NK-92 (cell line): ENCODE measurements around the gene CTAGE15.
"Not testable (repeated sequence)": the region's sequence is repeated elsewhere in the genome, so short reads cannot be mapped to it uniquely, and the experiment has no call there.

Experiments used
- DNase-seq: peaks from one replicate; lab custom pipeline; 2025; ENCODE audit not compliant: unreplicated experiment; lab: John Stamatoyannopoulos, UW

Gene CTAGE15, protein sequence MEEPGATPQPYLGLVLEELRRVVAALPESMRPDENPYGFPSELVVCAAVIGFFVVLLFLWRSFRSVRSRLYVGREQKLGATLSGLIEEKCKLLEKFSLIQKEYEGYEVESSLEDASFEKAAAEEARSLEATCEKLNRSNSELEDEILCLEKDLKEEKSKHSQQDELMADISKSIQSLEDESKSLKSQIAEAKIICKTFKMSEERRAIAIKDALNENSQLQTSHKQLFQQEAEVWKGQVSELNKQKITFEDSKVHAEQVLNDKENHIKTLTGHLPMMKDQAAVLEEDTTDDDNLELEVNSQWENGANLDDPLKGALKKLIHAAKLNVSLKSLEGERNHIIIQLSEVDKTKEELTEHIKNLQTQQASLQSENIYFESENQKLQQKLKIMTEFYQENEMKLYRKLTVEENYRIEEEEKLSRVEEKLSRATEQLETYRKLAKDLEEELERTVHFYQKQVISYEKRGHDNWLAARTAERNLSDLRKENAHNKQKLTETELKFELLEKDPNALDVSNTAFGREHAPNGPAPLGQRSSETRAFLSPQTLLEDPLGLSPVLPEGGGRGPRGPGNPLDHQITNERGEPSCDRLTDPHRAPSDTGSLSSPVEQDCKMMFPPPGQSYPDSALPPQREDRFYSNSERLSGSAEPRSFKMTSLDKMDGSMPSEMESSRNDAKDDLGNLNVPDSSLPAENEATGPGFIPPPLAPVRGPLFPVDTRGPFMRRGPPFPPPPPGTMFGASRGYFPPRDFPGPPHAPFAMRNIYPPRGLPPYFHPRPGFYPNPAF

DNA sequence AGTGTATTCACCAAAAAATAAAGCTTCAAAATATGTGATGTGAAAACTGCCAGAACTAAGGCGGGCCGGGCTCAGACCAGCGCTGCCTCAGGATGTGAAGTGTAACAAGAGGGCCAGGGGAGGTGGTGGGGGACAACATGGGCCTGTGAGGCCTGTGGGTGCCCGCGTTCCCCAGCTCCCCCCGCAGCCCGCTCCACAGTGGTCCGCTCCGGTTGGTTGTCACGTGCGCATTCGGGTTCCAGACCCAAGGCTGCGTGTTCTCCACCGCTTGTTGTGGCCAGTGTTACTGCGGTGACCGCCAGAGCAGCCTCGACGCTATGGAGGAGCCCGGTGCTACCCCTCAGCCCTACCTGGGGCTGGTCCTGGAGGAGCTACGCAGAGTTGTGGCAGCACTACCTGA lies at the start of gene CTAGE15:
Gene CTAGE15 (plus strand): TSS at position 301 of the 400 bp plus-strand sequence. CDS start 17 bp downstream, at position 318.
- DNase-seq: not testable (repeated sequence)

DNA sequence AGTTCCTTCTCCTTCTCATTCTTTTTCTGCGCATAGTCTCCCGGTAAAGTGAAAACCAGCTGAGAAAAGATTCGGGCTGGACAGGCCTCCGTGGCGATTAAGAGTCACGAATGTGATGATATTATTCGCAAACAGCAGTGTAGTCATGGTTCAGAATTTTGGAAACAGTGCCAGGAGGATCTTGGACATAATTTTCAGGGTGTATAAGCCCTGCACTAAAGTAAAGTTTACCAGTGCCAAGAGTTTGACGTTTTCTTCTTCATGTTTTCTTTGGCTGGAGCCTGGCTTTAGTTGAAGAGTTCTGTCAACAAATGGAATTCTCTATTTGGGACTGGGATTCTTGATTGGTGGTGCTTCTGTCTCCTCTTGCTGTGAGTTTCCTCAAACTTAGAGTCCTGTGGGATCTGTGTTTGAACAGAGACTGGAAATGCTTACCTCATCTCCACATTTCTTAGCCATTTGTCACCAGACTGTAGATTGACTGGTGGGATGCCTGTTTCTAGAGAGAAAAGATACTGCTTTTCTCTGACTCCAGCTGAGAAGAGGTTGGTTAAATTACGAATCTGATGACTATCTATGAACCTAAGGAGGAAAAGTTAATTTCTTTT lies 49.2 kb upstream of the CTAGE15 start:
- not testable (repeated sequence) for DNase-seq

DNA sequence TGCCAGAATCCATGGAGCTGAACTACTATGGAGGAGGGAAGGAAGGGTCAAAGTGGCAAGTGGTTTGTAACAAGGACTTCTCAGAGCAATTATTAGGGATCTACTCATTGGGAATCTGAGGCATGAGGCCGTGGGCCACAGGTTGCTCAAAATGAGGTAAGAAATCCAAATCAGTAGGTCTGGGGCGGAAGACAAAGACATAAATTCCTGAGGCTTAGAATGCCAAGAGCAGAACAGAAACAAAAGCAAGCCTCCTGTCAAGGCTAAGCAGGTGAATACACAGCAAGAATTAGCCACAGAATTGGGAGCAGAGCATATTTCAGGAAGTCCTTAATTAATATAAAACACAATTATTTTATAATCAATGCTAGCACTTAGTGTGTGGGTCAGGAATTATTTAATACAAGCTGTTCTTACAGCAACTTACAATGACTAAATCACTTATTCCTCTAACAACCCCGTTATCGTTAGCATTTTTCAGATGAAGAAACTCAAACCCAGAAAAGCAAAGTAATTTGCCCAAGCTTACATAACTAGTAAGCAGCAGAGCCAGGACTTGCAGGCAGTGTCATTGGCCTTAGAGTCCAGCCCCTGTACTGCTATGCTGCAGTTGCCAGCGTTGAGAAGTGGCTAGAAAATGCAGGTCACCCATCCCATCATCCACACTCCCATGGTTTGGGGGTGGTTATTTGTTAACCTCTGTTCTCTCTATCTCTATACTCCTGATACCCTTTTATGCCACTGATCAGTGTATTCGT lies 40.3 kb upstream of the CTAGE15 start:
- not testable (repeated sequence) for DNase-seq

DNA sequence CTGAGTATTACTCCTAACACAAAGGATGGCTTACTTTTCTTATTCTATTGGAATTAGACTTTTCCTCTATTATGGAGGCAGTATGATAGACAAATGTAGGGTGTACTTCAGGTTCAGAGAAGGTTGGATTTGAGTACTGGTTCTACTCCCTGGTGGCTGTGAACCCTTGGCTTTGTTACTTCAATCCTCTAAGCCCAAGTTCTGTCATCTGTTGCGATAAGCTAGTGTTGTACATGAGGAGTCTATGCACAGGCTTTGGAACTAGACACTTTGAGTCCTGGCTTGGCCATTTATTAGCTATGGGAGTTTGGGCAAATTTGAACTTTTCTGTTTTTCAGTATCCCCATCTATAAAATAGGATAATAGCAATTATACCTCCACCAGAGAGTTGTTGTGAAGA lies 39.7 kb upstream of the CTAGE15 start:
- not testable (repeated sequence) for DNase-seq

DNA sequence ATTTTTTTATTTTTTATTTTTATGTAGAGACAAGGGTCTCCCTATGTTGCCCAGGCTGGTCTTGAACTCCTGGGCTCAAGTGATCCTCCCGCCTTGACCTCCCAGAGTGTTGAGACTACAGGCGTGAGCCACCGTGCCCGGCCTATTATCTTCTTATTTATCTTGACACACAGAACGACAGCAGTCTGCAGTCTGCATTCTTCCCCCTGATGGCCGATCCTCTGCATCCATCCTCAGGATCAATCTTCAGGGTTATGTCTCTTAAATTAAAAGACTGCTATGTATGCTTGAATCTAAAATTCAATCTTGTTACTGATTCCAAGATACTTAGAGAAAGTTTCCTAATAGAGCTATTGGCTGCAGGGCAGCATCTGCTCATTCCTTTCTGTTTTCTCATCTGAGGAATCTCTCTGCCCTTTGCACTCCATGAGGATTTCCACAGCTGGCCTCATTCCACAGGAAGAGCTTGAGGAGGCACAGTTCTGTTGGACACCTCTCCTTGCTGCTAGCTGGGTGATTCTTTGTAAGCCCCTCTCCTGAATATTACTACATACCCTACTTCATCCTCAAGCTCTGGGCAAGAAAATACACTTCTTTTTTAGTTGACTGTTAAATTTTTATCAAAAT lies 38.3 kb upstream of the CTAGE15 start:
- DNase-seq: not testable (repeated sequence)

DNA sequence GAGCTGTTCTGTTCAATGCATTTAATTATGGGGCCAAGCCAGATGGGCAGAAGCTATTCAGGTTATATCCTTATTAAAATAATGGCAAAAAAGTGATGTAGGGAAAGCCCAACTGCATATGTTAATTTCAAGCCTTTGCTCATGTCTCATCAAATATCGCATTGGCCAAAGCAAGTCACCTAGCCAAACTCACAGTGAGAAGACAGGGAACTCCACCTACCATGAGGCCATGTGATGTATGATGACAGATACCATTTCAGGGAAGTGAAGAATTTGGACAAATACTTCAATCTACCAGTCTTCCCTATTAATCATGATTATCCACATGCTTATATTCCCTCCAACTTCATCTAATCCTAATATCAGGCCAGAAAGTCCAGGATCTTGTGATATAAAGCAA lies 35.2 kb upstream of the CTAGE15 start:
- not testable (repeated sequence) for DNase-seq

DNA sequence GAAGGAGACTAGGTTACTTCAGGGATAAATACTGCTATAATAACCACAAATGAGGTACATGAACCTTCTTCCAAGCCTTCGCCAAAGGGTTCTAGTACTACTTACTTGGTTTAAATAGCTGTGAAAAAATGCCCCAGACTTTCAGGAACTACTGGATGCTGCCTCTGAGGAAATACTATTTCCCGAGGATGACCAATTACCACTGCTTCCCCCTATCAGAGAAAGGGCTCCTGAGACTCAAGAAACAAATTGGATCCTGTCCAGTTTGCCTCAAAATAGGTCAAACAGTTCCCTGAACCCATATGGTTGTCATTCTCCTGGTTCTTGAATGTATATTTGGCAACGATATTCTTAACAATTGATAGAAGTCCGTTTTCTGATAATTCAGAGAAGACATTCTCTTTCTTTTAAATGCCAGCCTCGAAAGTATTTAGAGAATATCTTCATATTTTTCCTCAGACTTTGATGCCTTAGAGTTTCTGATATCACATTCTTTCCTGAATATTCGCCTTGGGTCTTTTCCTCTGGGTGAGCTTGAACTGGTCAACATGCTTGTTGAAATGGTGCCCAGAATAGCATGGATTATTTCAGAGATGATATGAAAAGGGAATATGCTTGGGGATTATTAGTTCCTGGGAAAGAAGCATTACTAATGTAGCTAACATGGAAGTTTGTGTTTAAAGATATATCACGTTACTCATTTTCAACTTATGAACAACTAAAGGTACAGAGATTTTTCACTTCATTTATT lies 28.1 kb upstream of the CTAGE15 start:
- not testable (repeated sequence) for DNase-seq

DNA sequence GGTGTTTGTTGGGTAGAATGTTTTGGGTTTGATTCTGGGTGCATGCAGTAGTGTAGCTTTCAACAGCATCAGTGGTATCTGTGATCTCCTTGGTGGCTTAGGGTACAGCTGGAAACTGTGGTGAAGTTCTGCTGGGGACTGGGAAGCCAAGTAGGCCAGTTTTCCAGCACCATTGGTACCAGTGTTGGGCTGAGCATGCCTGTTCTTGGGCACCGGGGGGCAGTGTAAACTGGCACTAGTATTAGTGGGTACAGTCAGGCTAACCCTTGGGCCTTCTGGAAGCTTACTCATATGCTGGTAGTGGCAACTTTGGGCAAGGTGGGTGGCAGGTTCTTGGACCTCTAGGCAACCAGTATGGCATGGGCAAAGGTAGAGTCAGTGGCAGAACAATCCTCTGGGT lies 15.6 kb upstream of the CTAGE15 start:
- not testable (repeated sequence) for DNase-seq

DNA sequence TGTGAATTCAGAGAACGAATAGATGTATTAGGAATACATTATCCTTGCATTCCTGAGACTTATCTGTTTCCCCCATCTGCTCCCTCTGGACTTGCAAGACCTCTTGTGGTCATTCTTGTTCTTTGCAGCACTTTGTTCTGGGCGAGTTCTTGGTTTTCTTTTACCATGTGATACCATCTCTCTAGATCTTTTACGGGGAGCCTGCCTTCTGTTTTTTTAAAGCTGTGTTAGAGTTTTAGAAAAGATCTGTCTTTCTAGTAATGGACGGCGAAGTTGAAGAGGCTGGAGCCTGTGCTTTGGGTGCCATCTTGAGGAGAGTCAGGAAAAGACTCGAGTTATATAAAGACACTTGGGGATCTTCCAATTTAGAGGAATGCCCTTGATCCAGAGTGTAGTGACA lies 8.3 kb upstream of the CTAGE15 start:
- not testable (repeated sequence) for DNase-seq

DNA sequence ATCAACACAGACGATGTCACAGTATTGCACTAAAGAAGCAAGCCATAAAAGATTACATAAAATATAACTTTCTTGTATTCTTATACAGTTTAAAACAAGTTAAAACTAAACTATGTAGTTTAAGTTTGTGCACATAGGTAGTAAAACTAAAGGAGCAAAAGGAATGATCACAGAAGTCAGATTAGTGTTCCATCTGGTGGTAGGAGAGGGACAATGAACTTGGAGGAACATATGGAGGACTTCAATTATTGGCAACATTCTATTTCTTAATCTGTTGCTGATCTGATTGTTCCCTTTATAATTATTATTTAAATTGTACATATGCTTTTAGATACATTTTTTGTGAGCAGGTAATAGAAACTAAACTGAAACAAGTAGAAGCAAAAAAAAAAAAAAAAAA lies 5.6 kb upstream of the CTAGE15 start:
- not testable (repeated sequence) for DNase-seq

DNA sequence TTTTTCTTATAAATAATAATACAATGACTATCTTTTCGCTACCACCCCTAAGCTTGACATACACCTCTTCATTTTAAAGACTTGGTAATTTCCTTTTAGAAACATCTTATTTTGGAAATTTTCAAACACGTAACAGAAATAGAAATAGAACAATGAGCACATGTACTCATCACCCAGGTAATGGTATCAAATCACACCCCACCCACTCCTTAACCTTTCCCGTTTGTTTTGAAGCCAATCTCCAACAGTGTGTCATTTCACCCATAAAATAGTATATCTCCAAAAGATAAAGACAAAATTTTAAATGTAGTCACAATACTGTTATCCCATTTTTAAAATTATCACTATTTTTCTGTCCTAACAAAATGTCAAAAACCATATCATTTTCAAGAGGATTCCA lies 16.6 kb downstream of the CTAGE15 start:
- DNase-seq: not testable (repeated sequence)

DNA sequence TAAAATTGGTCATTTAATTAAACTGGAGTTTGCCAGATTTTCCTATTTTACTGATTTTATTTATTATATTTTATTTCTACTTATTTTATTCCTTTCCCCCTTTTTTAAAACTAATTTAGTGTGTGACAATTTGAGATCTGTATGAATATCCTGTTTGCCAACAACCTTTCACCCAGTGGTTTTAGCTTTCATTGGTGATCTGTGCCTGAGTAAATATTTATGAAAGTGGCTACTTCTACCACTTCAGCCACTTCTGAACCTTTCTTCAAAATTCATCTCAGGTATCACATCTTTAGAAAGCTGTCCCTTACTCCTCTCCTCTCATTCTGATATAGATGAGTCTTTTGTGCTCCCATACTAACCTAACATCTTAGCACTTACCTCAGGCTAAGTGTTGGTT lies 18.3 kb downstream of the CTAGE15 start:
- DNase-seq: not testable (repeated sequence)

DNA sequence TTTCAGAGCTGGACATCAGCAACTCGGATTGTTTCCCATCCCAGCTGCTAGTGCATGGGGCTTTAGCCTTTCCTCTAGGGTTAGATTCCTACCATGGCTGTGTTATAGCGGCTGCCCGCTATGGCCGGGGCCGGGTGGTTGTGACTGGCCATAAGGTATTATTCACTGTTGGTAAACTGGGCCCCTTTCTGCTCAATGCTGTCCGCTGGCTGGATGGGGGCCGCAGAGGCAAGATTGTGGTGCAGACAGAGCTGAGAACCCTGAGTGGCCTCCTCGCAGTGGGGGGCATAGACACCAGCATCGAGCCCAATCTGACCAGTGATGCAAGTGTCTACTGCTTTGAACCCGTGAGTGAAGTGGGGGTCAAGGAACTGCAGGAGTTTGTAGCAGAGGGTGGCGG lies 26.5 kb downstream of the CTAGE15 start:
- not testable (repeated sequence) for DNase-seq

DNA sequence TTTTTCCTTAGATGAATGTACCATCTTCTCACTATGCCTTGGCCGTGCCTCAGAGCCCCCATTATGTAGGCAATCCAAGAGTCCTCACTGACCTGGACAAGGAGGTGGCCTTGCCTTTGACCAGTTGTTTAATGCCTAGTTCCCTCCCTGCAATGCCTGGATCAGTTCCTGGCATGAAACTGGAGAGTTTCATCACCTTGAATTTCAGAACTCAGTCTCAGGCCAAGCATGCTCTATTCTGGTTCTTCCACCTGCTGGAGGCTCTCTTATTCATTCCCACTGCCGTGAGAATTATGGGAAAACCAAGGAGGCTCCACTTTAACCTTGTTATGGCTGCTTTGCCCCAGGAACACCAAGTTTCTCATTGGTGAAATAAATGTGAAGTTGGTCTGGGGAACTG lies 31.9 kb downstream of the CTAGE15 start:
- DNase-seq: not testable (repeated sequence)

DNA sequence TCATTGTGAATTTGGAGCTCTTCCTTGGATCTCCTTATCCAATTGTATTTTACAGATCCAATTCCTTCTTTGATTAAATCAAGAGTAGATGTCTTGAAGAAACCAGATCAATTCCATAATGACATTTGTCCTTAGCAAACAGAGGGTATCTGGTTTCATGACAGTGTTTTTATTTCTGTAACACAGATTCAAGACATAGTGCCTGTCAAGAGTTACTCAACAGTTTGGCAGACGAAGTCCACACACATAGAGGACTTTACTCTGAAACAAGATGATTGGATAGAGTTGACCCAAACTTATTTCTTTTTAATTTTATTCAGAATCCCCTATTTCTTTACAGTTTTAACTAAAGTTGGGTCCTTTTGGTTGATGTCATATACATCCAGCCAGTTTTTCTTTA lies 34.5 kb downstream of the CTAGE15 start:
- DNase-seq: not testable (repeated sequence)

DNA sequence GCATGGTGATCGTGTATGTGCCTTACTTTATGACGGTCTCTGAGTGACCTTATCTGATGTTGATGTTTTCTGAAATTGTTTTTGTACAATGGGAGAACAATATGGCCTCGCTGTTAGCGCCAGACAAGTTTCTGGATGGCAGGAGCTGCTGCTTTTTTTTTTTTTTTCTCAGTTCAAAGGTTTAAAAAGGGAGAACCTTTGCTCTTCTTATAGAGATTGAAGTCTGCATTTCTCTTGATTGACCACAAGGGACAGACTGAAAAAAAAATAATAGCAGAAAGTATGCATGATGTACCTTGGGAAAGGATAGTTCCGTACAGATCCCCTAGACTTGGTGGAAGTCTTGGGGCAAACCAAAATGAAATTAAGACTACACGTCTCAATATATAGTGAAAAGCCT lies 43.9 kb downstream of the CTAGE15 start:
- not testable (repeated sequence) for DNase-seq

DNA sequence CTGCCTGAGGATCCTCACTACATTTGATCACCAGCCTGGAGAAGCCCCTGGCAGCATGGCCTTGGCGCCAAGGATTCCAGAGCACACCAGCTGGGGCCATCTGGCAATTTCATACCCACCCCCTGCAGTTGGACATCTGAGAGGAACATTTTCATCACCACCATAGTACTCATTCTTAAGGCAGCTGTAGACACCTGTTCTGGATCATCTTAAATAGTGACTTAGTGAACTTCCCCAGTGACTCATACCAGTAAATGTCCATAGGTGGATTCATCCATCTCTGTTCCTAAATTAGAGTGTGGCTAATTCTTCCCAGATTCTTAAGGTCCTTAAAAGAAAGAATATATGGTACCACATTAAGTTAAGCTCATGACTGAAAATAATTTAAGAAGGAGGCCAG lies 45.6 kb downstream of the CTAGE15 start:
- not testable (repeated sequence) for DNase-seq

DNA sequence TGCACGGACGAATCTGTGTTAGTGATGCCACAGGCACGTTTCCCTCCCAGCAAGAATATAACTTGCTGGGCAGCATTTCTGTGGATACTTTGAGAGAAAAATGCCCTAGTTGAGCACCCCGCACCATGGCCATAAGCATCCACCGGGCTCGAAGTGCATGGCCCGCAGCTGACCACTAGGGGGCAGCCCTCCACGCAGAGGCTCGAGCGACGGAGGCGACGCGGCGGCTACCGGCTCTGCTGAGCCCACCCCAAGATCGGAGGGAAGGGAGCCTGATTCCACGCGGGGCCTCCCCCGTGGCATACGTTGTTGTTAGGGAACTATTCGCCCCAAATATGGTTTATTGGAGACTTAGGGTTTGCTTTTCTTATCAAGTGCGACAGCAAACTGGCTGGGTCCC lies 48.5 kb downstream of the CTAGE15 start:
- DNase-seq: not testable (repeated sequence)

DNA sequence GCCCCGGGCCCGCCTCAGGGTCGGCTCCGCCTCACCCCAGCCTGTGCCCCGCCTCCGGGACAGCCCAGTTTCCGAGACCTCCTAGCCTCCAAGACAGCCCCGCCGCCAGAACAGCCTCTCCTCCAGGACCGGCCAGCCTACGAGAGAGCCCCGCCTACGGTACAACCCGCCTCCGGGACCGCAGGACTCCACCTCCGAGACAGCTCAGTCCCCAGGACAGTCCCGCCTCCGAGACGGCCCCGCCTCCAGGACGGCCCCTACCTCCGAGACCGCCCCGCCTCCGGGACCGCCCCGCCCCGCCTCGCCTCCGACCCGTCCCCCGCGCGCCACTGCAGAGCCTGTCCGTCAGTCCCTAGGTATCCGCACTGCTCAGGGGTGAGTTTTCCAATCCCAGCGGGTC lies 49.0 kb downstream of the CTAGE15 start, which contains the start of gene TCAF2:
Gene TCAF2 (plus strand): TSS at position 329 of the 400 bp plus-strand sequence.
- not testable (repeated sequence) for DNase-seq

DNA sequence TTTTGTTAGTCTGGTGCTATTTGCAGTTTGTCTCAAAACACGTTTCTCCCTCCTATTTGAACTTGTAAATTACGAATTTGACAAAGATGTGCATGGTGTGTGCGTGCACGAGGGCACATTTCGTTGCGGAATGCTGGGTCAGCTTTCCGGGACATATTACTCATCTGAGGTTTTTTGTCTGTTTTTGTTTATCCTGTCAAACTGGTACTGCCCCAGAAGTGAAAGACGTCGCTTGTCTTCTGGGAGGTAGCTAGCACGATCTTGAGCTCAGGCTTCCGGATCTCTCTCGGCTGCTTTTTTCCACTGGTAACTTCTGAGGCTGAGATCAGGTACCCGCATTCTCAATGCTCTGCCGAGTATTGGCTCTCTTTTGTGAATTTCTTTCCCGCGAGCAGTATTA lies 49.6 kb downstream of the CTAGE15 start:
- DNase-seq: not testable (repeated sequence)
